Measurements from ENCODE around the gene COX7B2. TPM values are rescaled to one million over a fixed set of nuclear protein-coding genes. Genes with fewer than 3 reads are reported as not detected.

The COX7B2 gene
- total RNA-seq, 1 donor from 2014 or later, result not detected

DNA sequence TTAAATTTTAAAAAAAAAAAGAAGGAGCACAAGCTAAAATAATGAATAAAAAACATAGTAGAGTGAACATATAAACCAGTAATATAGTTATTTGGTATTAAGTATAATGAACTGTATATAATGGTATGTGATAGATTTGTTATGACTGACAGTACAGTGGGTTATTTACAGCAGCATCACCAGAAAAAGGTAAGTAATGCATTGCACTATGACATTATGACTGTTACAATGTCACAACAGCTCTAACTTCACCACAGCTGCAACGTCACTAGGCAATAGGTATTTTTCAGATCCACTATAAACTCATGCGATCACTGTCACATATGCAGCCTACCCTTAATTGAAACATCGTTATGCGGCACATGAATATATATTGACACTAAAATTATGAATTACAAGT, 72.5 kb downstream of the COX7B2 start:
- H3K4me3 ChIP-seq (ENCODE audit: low read depth, low read length), result no peak overlapping the region
- no peaks in the 10 kb centered on the region for H3K36me3 ChIP-seq (ENCODE audit: control insufficient read depth, insufficient read depth, low read length)
- DNase-seq (ENCODE audit: low read depth), result no peak
- no peaks in the 10 kb centered on the region for H3K27me3 ChIP-seq (ENCODE audit: control insufficient read depth, insufficient read depth, low read length)
- TF ChIP-seq, protein P1, sequence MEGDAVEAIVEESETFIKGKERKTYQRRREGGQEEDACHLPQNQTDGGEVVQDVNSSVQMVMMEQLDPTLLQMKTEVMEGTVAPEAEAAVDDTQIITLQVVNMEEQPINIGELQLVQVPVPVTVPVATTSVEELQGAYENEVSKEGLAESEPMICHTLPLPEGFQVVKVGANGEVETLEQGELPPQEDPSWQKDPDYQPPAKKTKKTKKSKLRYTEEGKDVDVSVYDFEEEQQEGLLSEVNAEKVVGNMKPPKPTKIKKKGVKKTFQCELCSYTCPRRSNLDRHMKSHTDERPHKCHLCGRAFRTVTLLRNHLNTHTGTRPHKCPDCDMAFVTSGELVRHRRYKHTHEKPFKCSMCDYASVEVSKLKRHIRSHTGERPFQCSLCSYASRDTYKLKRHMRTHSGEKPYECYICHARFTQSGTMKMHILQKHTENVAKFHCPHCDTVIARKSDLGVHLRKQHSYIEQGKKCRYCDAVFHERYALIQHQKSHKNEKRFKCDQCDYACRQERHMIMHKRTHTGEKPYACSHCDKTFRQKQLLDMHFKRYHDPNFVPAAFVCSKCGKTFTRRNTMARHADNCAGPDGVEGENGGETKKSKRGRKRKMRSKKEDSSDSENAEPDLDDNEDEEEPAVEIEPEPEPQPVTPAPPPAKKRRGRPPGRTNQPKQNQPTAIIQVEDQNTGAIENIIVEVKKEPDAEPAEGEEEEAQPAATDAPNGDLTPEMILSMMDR (IDR thresholded peaks at IDR 0.05; ENCODE audit: insufficient read depth, low read length, severe bottlenecking), result no peak
- no peak for FAIRE-seq

DNA sequence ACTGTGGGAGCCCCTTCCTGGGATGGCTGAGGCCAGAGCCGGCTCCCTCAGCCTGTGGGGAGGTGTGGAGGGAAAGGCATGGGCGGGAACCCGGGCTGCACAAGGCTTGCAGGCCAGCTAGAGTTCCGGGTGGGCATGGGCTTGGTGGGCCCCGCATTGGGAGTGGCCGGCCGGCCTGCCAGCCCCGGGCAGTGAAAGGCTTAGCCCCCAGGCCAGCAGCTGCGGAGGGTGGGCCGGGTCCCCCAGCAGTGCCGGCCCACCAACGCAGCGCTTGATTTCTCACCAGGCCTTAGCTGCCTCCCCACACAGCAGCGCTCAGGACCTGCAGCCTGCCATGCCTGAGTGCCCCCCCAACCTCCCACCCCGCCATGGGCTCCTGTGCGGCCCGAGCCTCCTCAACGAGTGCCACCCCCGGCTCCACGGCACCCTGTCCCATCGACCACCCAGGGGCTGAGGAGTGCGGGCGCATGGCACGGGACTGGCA, 78.0 kb downstream of the COX7B2 start:
- FAIRE-seq, result no peak

DNA sequence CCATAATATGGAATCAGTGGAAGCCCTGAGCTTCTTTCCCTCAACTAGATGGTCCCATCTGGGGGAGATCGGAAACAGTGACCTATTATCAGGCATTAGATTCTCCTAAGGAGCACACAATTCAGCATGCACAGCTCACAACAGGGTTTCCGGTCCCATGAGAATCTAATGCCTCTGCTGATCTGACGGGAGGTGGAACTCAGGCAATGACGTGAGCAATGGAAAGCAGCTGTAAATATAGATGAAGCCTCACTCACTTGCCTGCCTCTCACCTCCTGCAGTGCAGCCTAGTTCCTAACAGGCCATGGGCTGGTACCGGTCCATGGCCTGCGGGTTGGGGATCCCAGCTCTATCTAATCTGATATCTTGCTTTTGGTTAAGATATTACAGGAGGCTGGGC, 88.9 kb downstream of the COX7B2 start:
- no peaks in the 10 kb centered on the region for H3K36me3 ChIP-seq (ENCODE audit: control insufficient read depth, insufficient read depth, low read length)
- TF ChIP-seq, protein P1 (IDR thresholded peaks at IDR 0.05; ENCODE audit: insufficient read depth, low read length, severe bottlenecking), result no peak
- no peaks in the 10 kb centered on the region for H3K27me3 ChIP-seq (ENCODE audit: control insufficient read depth, insufficient read depth, low read length)
- DNase-seq (ENCODE audit: low read depth) (no peak), FAIRE-seq (no peak)
- H3K4me3 ChIP-seq (ENCODE audit: low read depth, low read length), result no peak overlapping the region

More for the DNA sequence above, 78.0 kb downstream of the COX7B2 start:
- H3K4me3 ChIP-seq (ENCODE audit: low read depth, low read length), result no peak overlapping the region
- H3K36me3 ChIP-seq (ENCODE audit: control insufficient read depth, insufficient read depth, low read length), result no peaks in the 10 kb centered on the region
- no peak for DNase-seq (ENCODE audit: low read depth)
- no peaks in the 10 kb centered on the region for H3K27me3 ChIP-seq (ENCODE audit: control insufficient read depth, insufficient read depth, low read length)
- TF ChIP-seq, protein P1 (IDR thresholded peaks at IDR 0.05; ENCODE audit: insufficient read depth, low read length, severe bottlenecking), result no peak

DNA sequence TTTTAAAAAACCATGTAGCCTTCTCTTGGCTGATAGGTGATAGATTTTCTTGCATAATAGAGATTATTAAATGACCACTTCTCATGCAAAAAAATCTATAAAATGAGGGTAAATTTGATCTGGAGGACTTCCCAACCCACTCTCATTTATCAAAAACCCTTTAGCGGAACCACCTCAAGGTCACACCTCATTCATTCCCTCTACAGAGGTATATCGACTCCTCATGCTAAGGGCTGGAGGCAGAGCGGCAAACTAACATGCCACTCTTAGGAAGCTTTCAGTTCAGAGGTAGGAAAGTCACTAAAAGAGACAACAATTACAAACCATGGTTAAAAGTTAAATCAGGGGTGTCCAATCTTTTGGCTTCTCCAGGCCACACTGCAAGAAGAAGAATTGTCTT, 90.0 kb downstream of the COX7B2 start:
- Histone ChIP-seq H3K4me3 (ENCODE audit: low read depth, low read length) (no peak overlapping the region), H3K27me3 (ENCODE audit: control insufficient read depth, insufficient read depth, low read length) (no peaks in the 10 kb centered on the region), H3K36me3 (ENCODE audit: control insufficient read depth, insufficient read depth, low read length) (no peaks in the 10 kb centered on the region)
- FAIRE-seq (no peak), DNase-seq (ENCODE audit: low read depth) (no peak)
- TF ChIP-seq, protein P1 (IDR thresholded peaks at IDR 0.05; ENCODE audit: insufficient read depth, low read length, severe bottlenecking), result no peak

DNA sequence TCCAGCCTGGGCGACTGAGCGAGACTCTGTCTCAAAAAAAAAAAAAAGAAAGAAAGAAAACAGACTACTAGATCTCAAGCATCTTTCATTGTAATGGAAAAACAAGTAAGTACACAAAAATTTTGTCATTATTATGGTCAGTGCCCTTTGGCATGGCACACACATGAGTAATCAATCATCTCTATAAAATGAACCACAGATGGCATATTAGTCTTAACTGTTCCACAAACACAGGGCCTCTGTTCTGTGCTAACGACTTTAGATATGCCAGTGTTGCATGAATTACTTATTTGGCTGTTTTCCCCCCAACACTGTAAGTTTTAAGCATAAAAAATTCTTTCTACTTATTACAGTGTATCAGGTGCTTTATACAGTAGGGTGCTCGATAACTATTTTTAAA, 90.4 kb downstream of the COX7B2 start:
- no peak overlapping the region for H3K4me3 ChIP-seq (ENCODE audit: low read depth, low read length)
- TF ChIP-seq, protein P1 (IDR thresholded peaks at IDR 0.05; ENCODE audit: insufficient read depth, low read length, severe bottlenecking), result no peak
- no peak for FAIRE-seq

DNA sequence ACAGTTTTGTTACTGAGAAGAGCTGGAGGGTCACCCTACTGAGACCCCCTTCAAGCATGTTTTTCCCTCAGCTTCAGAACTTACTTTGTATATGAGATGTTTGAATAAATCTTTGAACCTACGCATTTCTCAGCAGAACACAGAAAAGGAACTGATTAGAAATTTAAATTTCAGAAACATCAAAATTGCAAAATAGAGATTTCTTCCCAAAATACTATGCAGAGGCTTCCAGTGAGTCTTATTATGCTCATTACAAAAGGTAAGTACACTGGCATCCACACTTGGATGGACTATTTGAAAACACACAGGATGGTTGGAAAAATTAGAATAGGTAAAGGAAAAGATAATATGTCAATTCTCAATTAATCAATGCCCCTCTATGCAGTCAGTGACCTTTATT, 91.2 kb downstream of the COX7B2 start:
- Histone ChIP-seq H3K4me3 (ENCODE audit: low read depth, low read length) (no peak overlapping the region), H3K36me3 (ENCODE audit: control insufficient read depth, insufficient read depth, low read length) (no peaks in the 10 kb centered on the region), H3K27me3 (ENCODE audit: control insufficient read depth, insufficient read depth, low read length) (no peaks in the 10 kb centered on the region)
- FAIRE-seq (no peak), DNase-seq (ENCODE audit: low read depth) (no peak)
- TF ChIP-seq, protein P1 (IDR thresholded peaks at IDR 0.05; ENCODE audit: insufficient read depth, low read length, severe bottlenecking), result no peak

More for the DNA sequence above, 90.4 kb downstream of the COX7B2 start:
- Histone ChIP-seq H3K36me3 (ENCODE audit: control insufficient read depth, insufficient read depth, low read length) (no peaks in the 10 kb centered on the region), H3K27me3 (ENCODE audit: control insufficient read depth, insufficient read depth, low read length) (no peaks in the 10 kb centered on the region)
- DNase-seq (ENCODE audit: low read depth), result no peak

All from bronchial epithelial cell (primary cell).